ENCODE results near the gene NAALADL2. TPM values are rescaled to one million over a fixed set of nuclear protein-coding genes. Genes with fewer than 3 reads are reported as not detected.
"Not testable (repeated sequence)": the region's sequence is repeated elsewhere in the genome, so short reads cannot be mapped to it uniquely, and the experiment has no call there.

NAALADL2 gene
- total and polyA plus RNA-seq, 2 of the 13 experiments (the other 11 are each of a cell fraction or from before 2014, with no cell fraction given): 0.08 TPM; not detected in 1

DNA sequence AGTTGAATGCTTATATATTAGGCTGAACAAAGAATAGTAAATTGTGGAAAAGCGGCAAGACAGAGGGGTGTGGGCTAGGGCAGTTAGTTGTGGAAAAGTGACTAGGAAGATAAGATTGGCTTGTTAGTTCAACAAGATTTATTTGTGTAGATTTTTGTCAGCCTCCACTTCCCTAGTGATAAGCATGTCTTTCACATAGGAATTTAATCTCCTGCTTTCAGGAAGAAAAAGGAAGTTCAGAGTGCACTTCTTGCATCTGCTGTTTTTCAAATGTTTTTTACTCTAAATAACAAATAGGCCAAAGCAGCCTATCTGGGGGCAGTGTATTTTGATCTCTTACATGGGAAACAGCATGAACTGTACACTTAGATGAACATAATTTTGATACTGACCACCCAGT is 919.9 kb downstream of the NAALADL2 start (continued):
- TF ChIP-seq, protein P1, sequence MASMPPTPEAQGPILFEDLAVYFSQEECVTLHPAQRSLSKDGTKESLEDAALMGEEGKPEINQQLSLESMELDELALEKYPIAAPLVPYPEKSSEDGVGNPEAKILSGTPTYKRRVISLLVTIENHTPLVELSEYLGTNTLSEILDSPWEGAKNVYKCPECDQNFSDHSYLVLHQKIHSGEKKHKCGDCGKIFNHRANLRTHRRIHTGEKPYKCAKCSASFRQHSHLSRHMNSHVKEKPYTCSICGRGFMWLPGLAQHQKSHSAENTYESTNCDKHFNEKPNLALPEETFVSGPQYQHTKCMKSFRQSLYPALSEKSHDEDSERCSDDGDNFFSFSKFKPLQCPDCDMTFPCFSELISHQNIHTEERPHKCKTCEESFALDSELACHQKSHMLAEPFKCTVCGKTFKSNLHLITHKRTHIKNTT (CRISPR knock-in tag; IDR thresholded peaks at IDR 0.05): no peak
- TF ChIP-seq MTA1 (CRISPR knock-in tag; IDR thresholded peaks at IDR 0.05; ENCODE audit: borderline replicate concordance): no peak

- intact Hi-C loops (cut with micrococcal nuclease; ENCODE audit: unreplicated experiment); CTCF ChIA-PET (ENCODE audit: low intra/inter-chr PET ratio, low total read pairs); H3K79me2 ChIP-seq (ENCODE audit: insufficient read depth, low read length); POLR2A ChIA-PET; in situ Hi-C loops (cut with HindIII; ENCODE audit: extremely low pct_ligation_motif_present, low pct_unique_long_range_greater_than_20kb); H2AFZ ChIP-seq (ENCODE audit: low read length); H3K27me3 ChIP-seq (ENCODE audit: control insufficient read depth in 1 of 2, insufficient read depth in 2 of 2, low read length in 2 of 2); H3K36me3 ChIP-seq (replicated peaks in 1 of 2; ENCODE audit: control insufficient read depth in 1 of 2, insufficient read depth in 2 of 2, low read length in 2 of 2); DNase-seq (ENCODE audit: low spot score); H4K20me1 ChIP-seq (ENCODE audit: insufficient read depth, low read length); ATAC-seq; H3K27ac ChIP-seq (ENCODE audit: extremely low read length, insufficient read depth, low read length); H3K4me1 ChIP-seq (ENCODE audit: insufficient read depth, low read length); H3K4me2 ChIP-seq (ENCODE audit: low read depth, low read length); H3K9ac ChIP-seq (ENCODE audit: insufficient read depth, low read depth, low read length); FAIRE-seq; H3K4me3 ChIP-seq (replicated peaks in 1 of 3; ENCODE audit: insufficient read depth in 1 of 3, low read depth in 2 of 3, low read length in 3 of 3); BruUV-seq (replicated peaks): not testable (repeated sequence)
- peaks cover 13% of the 10 kb centered on the region for H3K9me3 ChIP-seq (ENCODE audit: low read length)
- WGBS (ENCODE audit: low lambda C conversion rate): no CpG with 5 or more reads among the region's 16 CpGs
Observed at GRCh38 chr3:175787109-175787508, 928.0 kb downstream of the NAALADL2 start.

DNA sequence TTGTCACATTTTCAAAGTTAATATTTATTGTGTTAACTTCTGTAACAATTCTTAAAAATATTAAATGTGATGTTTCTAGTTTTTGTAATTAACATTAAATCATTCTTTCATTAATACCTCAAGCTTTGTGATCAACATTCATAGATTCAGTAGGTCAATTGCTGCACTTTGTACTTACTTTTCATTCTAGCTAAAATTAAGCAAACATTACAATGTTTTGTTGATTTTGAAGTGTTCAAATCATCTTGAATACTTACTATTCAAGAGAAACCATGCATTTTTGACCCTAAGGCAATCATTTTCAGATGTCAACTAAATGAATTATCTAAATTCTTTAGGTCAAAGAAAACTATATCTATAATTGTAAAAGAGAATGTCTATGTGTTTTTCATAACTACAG is 933.1 kb downstream of the NAALADL2 start:
- H2AFZ ChIP-seq (ENCODE audit: low read length): no peak overlapping the region
- ChIA-PET POLR2A (no interaction called here), CTCF (ENCODE audit: low intra/inter-chr PET ratio, low total read pairs) (no interaction called here)
- no TSS peak for BruUV-seq (replicated peaks)
- no peak for DNase-seq (ENCODE audit: low spot score)
- no peaks in the 10 kb centered on the region for H3K36me3 ChIP-seq (replicated peaks in 1 of 2; ENCODE audit: control insufficient read depth in 1 of 2, insufficient read depth in 2 of 2, low read length in 2 of 2)
- TF ChIP-seq ZNF652 (CRISPR knock-in tag; IDR thresholded peaks at IDR 0.05; ENCODE audit: borderline replicate concordance, low read depth) (no peak), ZNF407 (CRISPR knock-in tag; IDR thresholded peaks at IDR 0.05; ENCODE audit: not compliant biosample characterization) (no peak)
- H3K4me3 ChIP-seq (replicated peaks in 1 of 3; ENCODE audit: insufficient read depth in 1 of 3, low read depth in 2 of 3, low read length in 3 of 3): no peak overlapping the region
- H3K9me3 ChIP-seq (ENCODE audit: low read length): peaks cover 30% of the 10 kb centered on the region
- no peaks in the 10 kb centered on the region for H3K4me1 ChIP-seq (ENCODE audit: insufficient read depth, low read length)
- no peak overlapping the region for H3K9ac ChIP-seq (ENCODE audit: insufficient read depth, low read depth, low read length)
- H3K4me2 ChIP-seq (ENCODE audit: low read depth, low read length): no peak overlapping the region
- no peaks in the 10 kb centered on the region for H3K79me2 ChIP-seq (ENCODE audit: insufficient read depth, low read length)
- intact Hi-C loops (cut with micrococcal nuclease; ENCODE audit: unreplicated experiment): no loop called here
- H4K20me1 ChIP-seq (ENCODE audit: insufficient read depth, low read length): no peaks in the 10 kb centered on the region
- in situ Hi-C loops (cut with HindIII; ENCODE audit: extremely low pct_ligation_motif_present, low pct_unique_long_range_greater_than_20kb): no loop called here
- no peak for FAIRE-seq
- ATAC-seq: no peak
- H3K27me3 ChIP-seq (ENCODE audit: control insufficient read depth in 1 of 2, insufficient read depth in 2 of 2, low read length in 2 of 2): no peaks in the 10 kb centered on the region
- no peak overlapping the region for H3K27ac ChIP-seq (ENCODE audit: extremely low read length, insufficient read depth, low read length)
